IMR-90 (cell line): ENCODE measurements around the gene MARCHF7.

ENCODE experiments used
- BHLHE40 ChIP-seq: fragments of 150-350 bp; IDR thresholded peaks from 2 replicates; pipeline ENCODE4 v1.6.1; 2016; ENCODE audit warnings: mild to moderate bottlenecking, low read depth, low read length
- CEBPB ChIP-seq: IDR thresholded peaks from 2 replicates; pipeline ENCODE4 v1.6.1; 2012; ENCODE audit warnings: low read depth, low read length, improper control_type of control experiment
- CTCF ChIP-seq: conservative IDR thresholded peaks from 2 replicates; pipeline ENCODE4 v1.5.1; 2012; ENCODE audit warnings: mild to moderate bottlenecking, low read depth, low read length, improper control_type of control experiment
- FOS ChIP-seq: fragments of 150-350 bp; IDR thresholded peaks from 2 replicates; pipeline ENCODE4 v1.6.1; 2016; ENCODE audit warnings: low read depth, low read length
- MAZ ChIP-seq: IDR thresholded peaks from 2 replicates; pipeline ENCODE4 v1.6.1; 2012; ENCODE audit warnings: low read depth, mild to moderate bottlenecking, low read length, improper control_type of control experiment, moderate library complexity, borderline replicate concordance
- MXI1 ChIP-seq: IDR thresholded peaks from 2 replicates; pipeline ENCODE4 v1.6.1; 2012; ENCODE audit warnings: low read depth, mild to moderate bottlenecking, low read length, moderate library complexity, borderline replicate concordance
- POLR2A ChIP-seq: IDR thresholded peaks from 2 replicates; pipeline ENCODE4 v1.6.1; 2012; ENCODE audit warnings: mild to moderate bottlenecking, low read depth, low read length
- RAD21 ChIP-seq: IDR thresholded peaks from 2 replicates; pipeline ENCODE4 v1.6.1; 2012; ENCODE audit warnings: low read length, improper control_type of control experiment
- RCOR1 ChIP-seq: IDR thresholded peaks from 2 replicates; pipeline ENCODE4 v1.6.1; 2012; ENCODE audit warnings: mild to moderate bottlenecking, low read length, improper control_type of control experiment; ENCODE audit not compliant: insufficient replicate concordance
- RFX5 ChIP-seq: IDR thresholded peaks from 2 replicates; pipeline ENCODE4 v1.8.0; 2012; ENCODE audit warnings: low read depth, mild to moderate bottlenecking, low read length, moderate library complexity
- TF ChIP-seq, protein P1 (sequence below): fragments of 150-350 bp; IDR thresholded peaks from 2 replicates; pipeline ENCODE4 v1.6.1; 2017; ENCODE audit warnings: mild to moderate bottlenecking, antibody characterized with exemption, low read length, low read depth
- TF ChIP-seq, protein P2 (sequence below): fragments of 150-350 bp; IDR thresholded peaks from 2 replicates; pipeline ENCODE4 v1.6.1; 2016; ENCODE audit warnings: low read depth, mild to moderate bottlenecking, low read length, moderate library complexity, borderline replicate concordance

DNA sequence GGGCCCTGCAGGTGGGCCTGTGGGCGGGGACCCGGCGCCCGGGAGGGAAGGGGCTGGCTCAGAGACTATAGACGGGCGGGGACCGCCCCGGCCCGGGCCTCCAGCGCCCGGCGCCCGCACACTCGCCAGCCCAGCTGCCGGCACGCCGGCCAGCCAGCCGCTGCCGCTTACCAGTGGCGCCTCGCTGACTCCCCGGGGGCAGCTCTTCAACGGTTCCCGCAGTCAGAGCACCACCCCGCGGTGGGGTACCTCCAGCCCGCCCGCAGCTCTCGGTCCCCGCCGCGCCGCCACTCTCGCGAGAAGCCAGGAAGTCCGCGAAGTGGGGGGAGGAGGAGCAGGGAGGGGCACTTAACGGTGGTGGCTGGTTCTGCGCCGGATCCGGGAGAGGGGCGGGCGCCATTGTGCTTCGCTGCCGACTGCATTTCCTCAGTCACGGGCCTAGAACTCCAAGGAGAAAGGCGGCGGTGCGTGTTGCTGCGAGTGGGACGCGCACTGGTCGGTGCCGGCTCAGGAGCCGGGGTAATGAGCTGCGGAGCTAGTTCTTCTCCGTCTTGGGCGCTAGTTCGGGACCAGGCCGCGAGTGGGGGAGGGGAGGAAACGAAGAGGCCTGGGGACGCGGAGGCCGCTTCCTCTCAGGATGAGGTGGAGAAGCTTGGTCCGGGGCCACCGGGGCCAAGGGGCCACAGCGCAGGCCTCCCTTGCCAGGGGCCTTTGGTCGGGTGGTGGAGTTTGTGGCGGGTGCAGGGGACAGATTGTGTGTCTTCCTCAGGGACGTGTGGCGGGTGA is at the start of gene MARCHF7:
- peak; percentile 99 for TF ChIP-seq MAZ
- TF ChIP-seq CTCF, result peak; percentile 87
- TF ChIP-seq POLR2A, result peak; percentile 97
- TF ChIP-seq, protein P1, sequence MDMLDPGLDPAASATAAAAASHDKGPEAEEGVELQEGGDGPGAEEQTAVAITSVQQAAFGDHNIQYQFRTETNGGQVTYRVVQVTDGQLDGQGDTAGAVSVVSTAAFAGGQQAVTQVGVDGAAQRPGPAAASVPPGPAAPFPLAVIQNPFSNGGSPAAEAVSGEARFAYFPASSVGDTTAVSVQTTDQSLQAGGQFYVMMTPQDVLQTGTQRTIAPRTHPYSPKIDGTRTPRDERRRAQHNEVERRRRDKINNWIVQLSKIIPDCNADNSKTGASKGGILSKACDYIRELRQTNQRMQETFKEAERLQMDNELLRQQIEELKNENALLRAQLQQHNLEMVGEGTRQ, result no peak
- TF ChIP-seq RCOR1, result no peak
- TF ChIP-seq RAD21, result peak; percentile 81
- peak; percentile 75; the same call in 1 of the 2 replicates for TF ChIP-seq MXI1
- TF ChIP-seq RFX5, result no peak
- no peak for TF ChIP-seq CEBPB
- TF ChIP-seq, protein P2, sequence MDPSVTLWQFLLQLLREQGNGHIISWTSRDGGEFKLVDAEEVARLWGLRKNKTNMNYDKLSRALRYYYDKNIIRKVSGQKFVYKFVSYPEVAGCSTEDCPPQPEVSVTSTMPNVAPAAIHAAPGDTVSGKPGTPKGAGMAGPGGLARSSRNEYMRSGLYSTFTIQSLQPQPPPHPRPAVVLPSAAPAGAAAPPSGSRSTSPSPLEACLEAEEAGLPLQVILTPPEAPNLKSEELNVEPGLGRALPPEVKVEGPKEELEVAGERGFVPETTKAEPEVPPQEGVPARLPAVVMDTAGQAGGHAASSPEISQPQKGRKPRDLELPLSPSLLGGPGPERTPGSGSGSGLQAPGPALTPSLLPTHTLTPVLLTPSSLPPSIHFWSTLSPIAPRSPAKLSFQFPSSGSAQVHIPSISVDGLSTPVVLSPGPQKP, result no peak
- peak; percentile 34 for TF ChIP-seq BHLHE40
- no peak for TF ChIP-seq FOS
